ENCODE measurements around the gene ZNG1F.
"Not testable (repeated sequence)": the region's sequence is repeated elsewhere in the genome, so short reads cannot be mapped to it uniquely, and the experiment has no call there.

The ZNG1F gene

DNA sequence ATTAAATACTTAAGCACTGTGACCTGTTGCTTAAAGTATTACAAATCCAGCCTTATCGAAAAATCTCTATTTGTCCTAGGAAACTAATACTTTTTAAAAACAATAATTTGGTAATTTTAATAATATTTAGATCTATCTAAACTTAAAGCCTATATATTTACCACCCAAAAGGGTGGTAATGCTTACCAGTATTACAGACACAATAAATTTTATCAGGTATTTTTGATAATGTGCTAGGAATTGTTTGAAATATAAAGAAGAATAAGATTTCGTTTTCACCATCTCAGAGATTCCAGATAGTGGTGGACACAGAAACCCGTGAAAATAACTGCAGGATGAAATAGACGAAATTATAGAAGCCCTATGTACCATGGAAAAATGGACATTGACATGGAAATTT is 68.4 kb downstream of the ZNG1F start:
- DNase-seq = not testable (repeated sequence)

DNA sequence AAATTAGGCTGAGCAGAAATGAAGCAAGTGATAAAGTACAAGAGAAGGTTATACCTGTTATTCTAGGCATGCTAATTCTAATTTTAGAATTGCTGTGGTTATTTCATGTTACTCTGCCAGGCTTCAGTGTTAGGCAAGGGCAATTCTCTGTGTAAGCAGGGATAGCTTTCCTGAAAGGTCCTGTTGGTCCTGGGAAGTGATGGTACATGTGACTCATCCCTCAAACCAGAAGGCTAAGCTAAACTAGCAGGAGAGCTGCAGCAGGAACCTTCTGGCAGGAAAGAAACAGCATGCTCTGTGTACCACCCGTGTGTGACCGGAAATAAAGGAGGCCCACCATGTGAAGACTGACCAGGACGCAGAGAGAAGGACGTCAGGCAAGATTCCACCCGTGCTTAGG is 69.4 kb downstream of the ZNG1F start:
- not testable (repeated sequence) for DNase-seq

DNA sequence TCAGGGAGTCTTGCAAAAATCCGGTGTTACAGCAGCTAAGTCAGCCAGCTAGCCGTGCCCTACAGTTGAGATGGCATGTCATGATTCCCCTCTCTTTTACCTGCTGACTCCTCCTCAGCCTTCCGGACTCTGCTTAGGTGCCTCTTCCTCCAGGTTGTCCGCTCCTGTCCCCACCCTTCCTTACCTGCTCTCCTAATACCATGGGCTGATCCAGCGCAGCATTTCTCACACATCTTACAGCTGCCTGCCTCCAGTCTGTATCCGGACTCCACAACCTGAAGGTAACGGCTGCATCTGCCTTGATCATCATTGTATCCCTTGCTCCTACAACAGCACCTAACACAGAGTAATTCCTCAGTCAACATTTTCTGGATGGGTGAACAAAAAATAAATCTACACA is 69.8 kb downstream of the ZNG1F start:
- DNase-seq = not testable (repeated sequence)

DNA sequence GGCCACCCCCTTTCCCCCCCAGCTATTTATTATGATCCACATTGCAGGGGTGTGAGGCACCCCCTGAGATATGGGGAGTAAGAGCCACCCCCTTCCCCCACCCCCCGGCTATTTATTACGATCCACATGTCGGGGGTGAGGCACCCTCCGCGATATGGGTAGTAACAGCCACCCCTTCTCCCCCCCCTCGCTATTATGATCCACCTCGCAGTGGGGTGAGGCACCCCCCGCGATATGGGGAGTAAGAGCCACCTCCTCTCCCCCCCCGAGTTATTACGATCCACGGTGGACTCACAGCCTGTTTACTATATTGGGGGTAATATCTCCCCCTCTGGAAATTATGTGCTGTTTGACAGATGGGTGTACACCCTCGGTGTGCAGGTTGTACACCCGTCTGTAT is 75.8 kb downstream of the ZNG1F start:
- not testable (repeated sequence) for DNase-seq

DNA sequence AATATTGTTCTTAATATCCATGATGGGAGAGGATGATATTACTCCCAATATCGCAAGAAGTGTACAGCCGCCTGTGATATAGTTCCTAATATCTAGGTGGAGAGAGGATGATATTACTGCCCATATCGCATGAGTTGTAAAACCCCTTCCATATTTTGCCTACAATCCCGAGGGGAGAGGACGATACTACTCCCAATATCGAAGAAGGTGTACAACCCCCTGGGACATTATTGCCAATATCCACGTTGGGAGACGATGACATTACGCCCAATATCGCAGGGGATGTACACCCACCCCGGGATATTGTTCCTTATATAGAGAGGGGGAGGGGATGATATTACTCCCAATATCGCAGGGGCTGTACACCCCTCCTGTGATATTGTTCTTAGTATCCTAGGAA is 77.7 kb downstream of the ZNG1F start:
- not testable (repeated sequence) for DNase-seq

DNA sequence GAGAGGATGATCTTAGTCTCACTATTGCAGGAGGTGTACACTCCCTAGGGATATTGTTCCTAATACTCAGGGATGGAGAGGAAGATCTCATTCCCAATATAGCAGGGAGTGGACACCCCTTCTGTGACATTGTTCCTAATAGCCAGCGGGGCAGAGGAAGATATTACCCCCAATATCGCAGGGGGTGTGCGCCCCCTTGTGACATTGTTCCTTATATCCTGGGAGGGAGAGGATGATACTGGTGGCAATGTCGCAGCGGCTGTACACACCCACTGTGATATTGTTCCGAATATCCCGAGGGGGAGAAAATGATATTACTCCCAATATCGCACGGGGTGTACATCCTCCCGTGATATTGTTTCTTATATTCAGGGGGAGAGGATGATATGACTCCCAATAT is 78.2 kb downstream of the ZNG1F start:
- not testable (repeated sequence) for DNase-seq

DNA sequence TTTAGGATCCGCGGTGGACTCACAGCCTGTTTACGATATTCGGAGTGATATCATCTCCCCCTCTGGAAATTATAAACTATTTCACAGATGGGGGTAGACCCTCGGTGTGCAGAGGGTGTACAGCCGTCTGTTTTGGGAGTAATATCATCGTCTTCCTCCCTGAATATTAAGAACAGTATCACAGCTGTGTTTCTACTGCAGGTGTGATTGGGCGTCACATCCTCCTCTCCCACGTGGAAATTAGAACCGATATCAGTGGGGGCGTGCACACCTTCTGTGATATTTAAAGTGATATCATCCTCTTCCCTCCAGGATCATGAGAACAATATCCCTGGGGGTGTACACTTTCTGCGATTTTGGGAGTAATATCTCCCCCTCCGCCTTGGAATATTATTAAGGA is 79.9 kb downstream of the ZNG1F start:
- not testable (repeated sequence) for DNase-seq

DNA sequence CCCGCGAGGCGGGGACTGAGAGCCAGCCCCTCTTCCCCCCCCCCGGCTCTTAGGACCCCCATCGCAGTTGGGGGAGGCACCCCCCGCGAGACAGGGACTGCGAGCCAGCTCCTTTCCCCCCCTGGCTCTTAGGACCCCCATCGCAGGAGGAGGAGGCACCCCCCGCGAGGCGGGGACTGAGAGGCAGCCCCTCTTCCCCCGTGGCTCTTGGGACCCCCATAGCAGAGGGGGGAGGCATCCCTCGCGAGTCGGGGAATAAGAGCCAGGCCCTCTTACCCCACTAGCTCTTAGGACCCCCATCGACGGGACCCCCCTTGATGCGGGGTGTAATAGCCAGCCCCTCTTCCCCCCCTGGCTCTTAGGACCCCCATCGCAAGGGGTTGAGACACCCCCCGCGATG is 80.3 kb downstream of the ZNG1F start:
- DNase-seq = not testable (repeated sequence)

DNA sequence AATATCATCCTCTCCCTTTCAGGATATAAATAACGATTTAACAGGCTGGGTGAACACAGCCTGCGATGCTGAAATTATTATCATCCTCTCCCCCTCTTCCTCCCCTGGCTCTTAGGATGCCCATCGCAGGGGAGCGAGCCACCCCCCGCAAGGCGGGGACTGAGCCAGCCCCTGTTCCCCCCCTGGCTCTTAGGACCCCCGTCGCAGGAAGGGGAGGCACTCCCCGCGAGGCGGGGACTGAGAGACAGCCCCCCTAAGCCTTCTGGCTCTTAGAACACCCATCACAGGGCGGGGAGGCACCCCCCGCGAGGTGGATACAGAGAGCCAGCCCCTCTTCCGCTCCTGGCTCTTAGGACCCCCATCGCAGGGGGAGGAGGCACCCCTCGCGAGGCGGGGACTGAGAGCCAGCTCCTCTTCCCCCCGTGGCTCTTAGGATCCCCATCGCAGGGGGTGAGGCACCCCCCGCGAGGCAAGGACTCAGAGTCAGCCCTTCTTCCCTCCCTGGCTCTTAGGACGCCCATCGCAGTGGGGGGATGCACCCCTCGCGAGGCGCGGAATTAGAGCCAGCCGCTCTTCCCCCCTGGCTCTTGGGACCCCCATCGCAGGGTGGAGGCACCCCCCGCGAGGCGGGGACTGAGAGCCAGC is 82.5 kb downstream of the ZNG1F start:
- not testable (repeated sequence) for DNase-seq

DNA sequence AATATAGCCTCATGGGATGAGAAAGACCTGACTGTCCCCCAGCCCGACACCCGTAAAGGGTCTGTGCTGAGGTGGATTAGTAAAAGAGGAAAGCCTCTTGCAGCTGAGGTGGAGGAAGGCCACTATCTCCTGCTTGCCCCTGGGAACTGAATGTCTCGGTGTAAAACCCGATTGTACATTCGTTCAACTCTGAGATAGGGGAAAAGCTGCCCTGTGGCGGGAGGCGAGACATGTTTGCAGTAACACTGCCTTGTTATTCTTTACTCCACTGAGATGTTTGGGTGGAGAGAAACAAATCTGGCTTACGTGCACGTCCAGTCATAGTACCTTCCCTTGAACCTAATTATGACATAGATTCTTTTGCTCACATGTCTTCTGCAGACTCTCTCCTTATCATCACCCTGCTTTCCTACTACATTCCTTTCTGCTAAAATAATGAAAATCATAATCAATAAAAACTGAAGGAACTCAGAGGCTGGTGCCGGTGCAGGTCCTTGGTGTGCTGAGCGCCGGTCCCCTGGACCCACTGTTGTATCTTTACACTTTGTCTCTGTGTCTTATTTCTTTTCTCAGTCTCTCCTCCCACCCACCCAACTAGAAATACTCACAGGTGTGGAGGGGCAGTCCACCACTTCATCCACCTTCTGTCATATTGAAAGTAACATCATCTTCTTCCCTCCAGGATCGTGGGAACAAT is 83.4 kb downstream of the ZNG1F start:
- not testable (repeated sequence) for DNase-seq

DNA sequence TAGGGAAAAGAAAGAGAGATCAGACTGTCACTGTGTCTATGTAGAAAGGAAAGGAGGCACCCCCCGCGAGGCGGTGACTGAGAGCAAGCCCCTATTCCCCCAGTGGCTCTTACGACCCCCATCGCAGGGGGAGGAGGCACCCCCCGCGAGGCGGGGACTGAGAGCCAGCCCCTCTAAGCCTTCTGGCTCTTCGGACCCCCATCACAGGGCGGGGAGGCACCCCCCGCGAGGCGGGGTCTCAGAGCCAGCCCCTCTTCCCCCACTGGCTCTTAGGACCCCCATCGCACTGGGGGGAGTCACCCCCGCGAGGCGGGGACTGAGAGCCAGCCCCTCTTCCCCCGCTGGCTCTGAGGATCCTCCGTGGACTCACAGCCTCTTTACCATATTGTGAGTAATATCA is 84.6 kb downstream of the ZNG1F start:
- not testable (repeated sequence) for DNase-seq

DNA sequence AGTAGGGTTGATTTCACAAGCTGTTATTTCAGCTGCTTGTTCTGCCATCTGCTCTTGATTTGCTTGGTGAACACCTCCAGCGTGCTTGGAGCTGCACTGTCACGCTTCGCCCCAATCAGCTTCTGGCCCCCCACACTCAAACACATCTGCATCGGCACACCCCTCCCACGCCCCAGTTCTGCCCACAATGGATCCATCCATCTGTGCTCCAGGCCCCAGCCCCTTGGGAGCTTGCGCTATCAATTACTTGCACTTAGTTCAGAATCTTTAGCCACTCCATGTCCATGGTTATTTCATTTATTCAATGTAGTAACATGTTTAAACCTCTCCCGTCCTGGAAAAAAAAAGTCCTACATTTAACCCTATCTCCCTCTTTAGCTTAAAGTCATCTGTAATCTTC is 88.6 kb downstream of the ZNG1F start:
- DNase-seq = not testable (repeated sequence)

DNA sequence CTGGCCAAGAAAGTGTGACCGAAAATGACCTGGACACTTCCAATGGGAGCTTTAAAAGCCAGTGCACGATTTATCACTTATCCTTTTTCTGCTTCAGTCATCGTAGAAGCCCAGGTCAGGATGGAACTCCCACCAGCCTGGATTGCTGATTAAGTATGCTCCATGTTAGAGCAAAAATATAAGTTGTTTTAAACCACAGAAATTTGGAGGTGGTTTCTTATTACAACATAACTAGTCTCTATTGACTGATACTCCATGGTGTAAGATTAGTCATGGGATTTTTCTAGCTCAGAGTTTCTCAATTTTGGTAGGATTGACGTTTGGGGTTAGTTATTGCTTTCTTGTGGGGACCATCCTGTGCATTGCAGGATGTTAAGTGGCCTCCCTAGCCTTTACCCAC is 90.4 kb downstream of the ZNG1F start:
- DNase-seq = not testable (repeated sequence)

DNA sequence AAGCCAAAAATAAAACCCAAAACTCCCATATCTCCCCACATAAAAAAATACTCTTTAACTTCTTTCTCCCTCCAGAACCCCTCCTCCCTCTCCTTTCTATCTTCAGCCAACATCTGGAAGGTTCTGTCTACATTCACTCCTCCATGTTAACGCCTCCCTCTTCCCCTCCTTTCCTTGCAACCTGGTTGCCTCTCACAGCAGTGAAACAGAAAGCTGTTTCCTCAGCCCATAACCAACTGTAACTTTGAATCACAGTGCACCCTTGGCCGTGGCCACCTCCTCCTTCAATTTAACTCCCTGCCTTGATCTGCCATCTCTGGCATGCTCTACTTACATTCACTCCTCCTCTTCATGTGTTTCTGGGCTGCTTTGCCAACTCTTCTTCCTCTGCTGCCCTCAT is 94.1 kb downstream of the ZNG1F start:
- not testable (repeated sequence) for DNase-seq

DNA sequence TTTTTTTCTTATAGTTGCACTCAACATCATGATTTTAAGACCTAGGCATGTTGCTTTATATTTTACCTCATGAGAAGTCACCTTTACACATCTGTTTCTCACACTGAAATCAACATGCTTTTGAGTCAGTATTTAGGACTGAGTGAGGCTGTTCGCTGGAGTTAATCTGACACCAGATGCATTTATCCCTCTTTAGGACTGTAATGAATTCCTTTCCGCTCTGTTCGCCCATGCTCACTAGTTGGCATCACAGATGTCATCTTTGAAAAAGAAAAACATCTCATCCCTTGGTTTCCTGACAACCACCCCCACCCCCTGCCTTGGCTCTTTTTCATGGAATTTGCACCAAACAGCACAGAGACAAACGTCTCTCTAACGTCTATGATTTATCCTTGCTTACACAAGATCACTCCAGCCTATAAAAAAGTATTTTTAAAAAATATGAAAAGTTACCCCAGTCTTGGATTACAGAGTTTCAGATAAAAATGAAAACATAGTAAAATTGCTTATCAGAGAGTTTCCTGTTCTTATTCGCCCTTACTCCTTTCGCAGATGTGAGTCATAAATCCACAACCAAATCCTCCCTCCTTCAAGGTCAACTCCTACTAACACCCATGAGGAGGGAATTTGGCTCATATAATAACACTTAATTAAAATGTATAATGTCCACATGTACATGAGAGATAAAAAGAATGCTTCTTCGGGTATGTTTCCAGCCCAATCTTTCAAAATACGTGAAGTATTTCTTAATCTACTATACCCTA is 94.9 kb downstream of the ZNG1F start:
- DNase-seq = not testable (repeated sequence)

DNA sequence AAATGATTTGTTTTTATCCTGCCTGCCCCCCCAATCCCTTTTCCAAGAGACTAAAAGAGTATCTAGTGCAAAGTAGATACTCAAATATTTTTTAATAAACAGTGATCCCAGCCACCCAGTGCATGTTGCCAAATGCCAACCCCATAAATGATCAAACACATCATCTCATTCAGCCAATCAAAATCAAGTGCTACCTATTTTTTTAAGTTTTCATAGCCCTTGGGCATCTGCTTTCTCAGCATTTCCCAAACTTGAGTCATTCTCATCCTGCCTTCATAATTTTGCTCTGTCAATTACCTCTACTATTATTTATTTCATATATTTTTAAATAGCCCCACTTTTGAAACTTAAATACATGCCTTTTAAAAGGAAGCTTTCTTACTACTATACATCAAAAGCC is 98.2 kb downstream of the ZNG1F start:
- not testable (repeated sequence) for DNase-seq

DNA sequence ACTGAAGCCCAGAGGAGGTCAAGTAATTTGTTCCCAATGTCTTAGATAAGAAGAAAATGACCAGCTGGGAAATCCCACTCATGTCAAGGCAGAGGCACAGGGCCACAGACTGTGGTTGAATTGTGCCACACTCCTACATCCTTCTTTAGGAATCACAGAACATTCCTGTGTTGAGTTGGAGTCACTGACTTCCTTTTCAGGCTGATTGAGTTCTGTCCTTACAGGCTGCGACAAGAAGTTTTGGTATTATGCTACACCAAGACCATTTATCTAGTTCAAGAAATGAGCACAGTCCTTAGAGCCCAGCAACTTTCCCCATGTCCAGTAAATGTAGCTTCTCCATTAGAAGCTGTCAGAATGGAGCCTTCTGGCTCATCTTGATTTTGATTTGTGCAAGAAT is 98.7 kb downstream of the ZNG1F start:
- not testable (repeated sequence) for DNase-seq

DNA sequence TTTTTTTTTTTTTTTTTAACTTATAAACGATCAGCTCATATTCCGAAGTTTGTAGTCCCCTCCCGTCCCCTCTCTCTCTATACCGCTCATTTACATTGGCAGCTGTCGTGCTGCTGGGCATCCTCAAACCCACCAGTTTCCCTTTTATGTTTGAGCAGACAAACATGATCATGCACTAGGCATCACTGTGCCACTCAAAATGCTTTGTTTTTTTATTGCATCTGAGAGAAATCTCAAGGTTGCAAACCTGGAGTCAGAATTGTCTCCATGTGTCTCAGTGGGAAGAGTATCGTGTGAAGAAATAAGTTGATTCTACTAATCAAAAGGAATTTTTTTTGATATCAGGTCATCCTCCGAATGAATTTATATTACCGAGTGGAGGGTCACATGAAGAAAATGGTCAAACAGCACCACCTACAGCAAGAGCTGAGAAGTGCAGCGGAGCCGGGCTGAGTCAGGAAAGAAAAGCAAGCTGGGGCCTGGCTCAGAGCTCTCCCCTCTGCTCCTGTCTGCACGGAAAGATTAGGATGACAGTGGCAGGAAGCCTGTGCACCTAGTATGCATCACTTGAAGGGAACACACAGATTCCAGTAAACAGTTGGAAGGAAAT is 100.6 kb downstream of the ZNG1F start:
- DNase-seq = not testable (repeated sequence)

DNA sequence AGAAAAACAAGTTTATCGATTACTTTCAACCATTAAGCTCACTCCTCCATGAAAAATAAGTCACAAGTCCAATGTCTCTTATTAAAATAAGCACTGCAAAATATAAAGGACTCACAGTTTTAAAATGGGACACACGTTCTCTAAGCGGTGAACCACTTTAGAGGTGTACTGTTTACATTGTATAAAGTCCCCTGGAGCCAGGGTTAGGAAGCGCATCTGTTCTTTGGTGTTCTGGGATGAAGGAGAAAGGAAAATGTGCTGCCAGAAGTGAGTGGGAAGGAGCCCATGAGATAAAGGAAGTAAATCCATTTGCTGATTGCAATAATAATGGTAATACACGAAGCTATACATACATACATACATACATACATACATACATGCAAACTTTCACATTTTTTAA is 101.2 kb downstream of the ZNG1F start:
- not testable (repeated sequence) for DNase-seq

DNA sequence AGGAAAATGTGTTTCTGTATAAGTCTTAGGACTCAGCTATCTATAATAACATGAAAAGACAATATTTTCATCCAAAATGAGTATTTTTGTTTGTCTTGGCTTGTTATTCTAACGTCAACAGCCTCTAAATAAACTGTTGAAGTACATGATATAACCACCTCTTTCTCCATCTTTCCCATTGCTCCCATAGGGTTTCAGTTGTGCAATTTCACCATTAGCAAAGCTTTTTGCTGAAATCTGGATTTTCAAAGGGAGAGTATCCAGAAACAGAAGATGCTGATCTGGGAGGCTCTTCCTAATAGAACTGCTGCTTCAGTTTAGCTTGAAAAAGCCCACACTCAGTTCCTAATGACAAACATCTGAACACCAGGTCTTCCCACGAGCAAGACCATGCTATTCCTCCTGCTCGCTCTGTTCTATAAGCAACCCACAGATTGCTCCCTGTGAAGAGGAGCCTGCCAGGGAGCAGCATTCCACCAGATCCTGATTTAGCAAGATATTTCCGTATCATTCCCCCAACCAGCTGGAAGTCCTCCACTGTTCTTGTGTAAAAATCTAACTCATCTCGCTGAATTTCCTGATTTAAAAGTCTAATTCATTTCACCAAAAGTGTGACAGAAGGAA is 101.8 kb downstream of the ZNG1F start:
- DNase-seq = not testable (repeated sequence)

DNA sequence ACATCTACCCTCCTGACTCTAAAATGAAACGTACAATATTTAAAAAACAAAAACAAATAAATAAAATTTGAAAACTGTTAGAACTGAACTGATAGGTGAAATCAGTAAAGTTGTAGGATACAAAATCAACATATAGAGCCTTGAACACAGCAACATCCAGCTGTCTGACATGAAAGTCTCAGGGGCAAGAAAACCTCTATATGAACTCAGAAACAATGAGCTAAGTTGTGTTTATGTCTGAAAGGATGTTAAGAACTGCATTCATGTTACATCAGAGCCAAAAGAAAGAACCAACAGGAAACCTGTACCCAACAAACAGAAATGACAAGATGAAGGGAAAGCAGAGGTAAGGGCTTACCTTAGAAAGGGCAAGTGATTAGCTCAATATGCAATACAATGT is 102.4 kb downstream of the ZNG1F start:
- not testable (repeated sequence) for DNase-seq

DNA sequence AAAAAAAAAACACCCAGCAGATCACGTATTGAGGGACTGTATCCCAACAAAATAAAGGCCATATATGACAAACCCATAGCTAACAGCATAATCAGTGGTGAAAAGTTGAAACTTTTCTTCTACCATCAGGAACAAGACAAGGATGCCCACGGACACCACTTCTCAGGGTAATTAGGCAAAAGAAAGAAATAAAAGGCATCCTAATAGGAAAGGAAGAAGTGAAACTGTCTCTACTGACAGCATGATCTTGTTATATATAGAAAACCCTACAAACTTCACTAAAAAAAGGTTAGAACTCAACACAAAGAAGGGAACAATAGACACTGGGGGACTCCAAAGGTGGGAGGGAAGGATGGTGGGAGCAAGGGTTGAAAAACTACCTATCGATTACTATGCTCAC is 102.9 kb downstream of the ZNG1F start:
- DNase-seq = not testable (repeated sequence)

DNA sequence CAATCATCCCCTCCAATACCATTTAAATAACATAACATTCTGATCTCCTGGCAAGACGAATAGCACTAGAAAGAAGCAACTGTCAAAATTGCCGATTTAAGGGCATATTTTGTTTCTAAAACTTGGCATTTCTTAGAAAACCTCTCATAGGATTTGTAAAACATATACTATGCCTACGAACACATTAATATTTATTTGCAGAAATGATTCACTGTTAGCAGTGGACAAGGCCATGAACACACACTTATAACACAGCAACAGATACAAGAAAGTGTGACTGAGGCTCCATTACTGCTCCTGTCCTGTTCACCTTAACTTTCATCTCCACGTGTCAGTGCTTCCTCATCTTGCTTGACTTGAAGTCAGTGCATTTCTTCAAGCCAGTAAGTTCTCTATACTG is 106.8 kb downstream of the ZNG1F start:
- not testable (repeated sequence) for DNase-seq
